Measurements from ENCODE around the gene MICOS13.

DNA sequence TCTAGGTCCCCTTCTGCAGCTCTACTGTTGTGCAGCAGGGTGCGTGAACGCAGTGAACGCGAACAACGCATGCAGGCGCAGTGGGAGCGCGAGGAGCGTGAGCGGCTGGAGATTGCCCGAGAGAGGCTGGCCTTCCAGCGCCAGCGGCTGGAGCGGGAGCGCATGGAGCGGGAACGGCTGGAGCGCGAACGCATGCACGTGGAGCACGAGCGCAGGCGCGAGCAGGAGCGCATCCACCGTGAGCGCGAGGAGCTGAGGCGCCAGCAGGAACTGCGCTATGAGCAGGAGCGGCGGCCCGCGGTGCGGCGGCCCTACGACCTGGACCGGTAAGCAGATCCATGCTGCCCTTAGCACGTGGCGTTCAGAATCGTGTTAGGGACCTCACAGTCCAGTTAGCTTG lies 18.8 kb downstream of the MICOS13 start:
- TF ChIP-seq, protein P1, sequence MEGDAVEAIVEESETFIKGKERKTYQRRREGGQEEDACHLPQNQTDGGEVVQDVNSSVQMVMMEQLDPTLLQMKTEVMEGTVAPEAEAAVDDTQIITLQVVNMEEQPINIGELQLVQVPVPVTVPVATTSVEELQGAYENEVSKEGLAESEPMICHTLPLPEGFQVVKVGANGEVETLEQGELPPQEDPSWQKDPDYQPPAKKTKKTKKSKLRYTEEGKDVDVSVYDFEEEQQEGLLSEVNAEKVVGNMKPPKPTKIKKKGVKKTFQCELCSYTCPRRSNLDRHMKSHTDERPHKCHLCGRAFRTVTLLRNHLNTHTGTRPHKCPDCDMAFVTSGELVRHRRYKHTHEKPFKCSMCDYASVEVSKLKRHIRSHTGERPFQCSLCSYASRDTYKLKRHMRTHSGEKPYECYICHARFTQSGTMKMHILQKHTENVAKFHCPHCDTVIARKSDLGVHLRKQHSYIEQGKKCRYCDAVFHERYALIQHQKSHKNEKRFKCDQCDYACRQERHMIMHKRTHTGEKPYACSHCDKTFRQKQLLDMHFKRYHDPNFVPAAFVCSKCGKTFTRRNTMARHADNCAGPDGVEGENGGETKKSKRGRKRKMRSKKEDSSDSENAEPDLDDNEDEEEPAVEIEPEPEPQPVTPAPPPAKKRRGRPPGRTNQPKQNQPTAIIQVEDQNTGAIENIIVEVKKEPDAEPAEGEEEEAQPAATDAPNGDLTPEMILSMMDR (IDR thresholded peaks at IDR 0.05; ENCODE audit: extremely low read depth in 1 of 2, insufficient read depth in 1 of 2, low read depth in 1 of 2, low read length in 2 of 2) = no peak
- no peak for TF ChIP-seq EZH2 (IDR thresholded peaks at IDR 0.05; ENCODE audit: borderline replicate concordance, low read depth, low read length, severe bottlenecking)
- no peak for TF ChIP-seq POLR2A (IDR thresholded peaks at IDR 0.05; ENCODE audit: low read depth, low read length)
- TF ChIP-seq POLR2AphosphoS5 (IDR thresholded peaks at IDR 0.05; ENCODE audit: insufficient read depth, low read depth, low read length) = no peak
